Testis (tissue), 3 donors: ENCODE measurements around the gene DBNDD2. TPM values are rescaled to one million over a fixed set of nuclear protein-coding genes. Genes with fewer than 3 reads are reported as not detected.

Source experiments
- DNase-seq: peaks from one replicate; pipeline ENCODE4 v3.0.0-alpha.2; 2019
- H3K27ac ChIP-seq, 2 donors: fragments of 200-600 bp; sonication (generic); one replicate each; pipeline ENCODE4 v1.5.1; 2019
- H3K27me3 ChIP-seq: fragments of 200-600 bp; sonication (generic); one replicate; pipeline ENCODE4 v1.5.1; 2019
- H3K36me3 ChIP-seq: fragments of 200-600 bp; sonication (generic); one replicate; pipeline ENCODE4 v1.5.1; 2017; ENCODE audit warnings: low read depth; ENCODE audit errors: missing control alignments
- H3K4me1 ChIP-seq: fragments of 200-600 bp; sonication (generic); one replicate; pipeline ENCODE4 v1.5.1; 2019
- H3K4me3 ChIP-seq, 2 donors: fragments of 200-600 bp; sonication (generic); one replicate each; pipeline ENCODE4 v1.5.1; 2017 to 2019
- H3K9me3 ChIP-seq: fragments of 200-600 bp; sonication (generic); one replicate; pipeline ENCODE4 v1.5.1; 2017
- POLR2A ChIP-seq: fragments of 450-650 bp; IDR thresholded peaks from one replicate; pipeline ENCODE4 v1.6.1; 2017; ENCODE audit warnings: antibody characterized with exemption, mild to moderate bottlenecking, moderate library complexity
- WGBS, 2 donors: methylation state at CpG; one replicate each; pipeline ENCODE4 v1.1.5; 2018; 5-methylcytosine and 5-hydroxymethylcytosine counted together
- intact Hi-C: fragments of 100-400 bp; cut with DNase I; formaldehyde crosslinking; loops from one replicate; pipeline ENCODE4 v1.15.1; 2023; ENCODE audit warnings: low total_unique reads
- microRNA-seq, 2 donors: library from miRNA; unstranded; fragments of <30 nt; microRNA quantifications; one replicate each; pipeline ENCODE4, GENCODE V29; 2016; ENCODE audit warnings: borderline number of aligned reads in 2 of 2, borderline replicate concordance in 1 of 2
- polyA plus RNA-seq: library from polyadenylated mRNA; stranded (reverse); fragments of 350-450 nt; fragmentation: Illumina TruSeq; extraction: RNeasy Lipid Tissue Mini Kit (QIAGEN cat#74804); gene quantifications from one replicate; pipeline ENCODE4 v1.2.3, GENCODE V29; 2014; ENCODE audit warnings: low read depth, low replicate concordance; ENCODE audit not compliant: insufficient read depth
- small RNA-seq, 2 donors: library from RNA; depleted of rRNA; stranded (forward); fragments of <200 nt; gene quantifications; one replicate each; pipeline ENCODE3, GENCODE V24; 2016
- total RNA-seq, 2 donors: library from RNA; depleted of rRNA; stranded (reverse); fragments of >200 nt; gene quantifications; one replicate each; pipeline ENCODE4 v1.2.3, GENCODE V29; 2016
- TF ChIP-seq, protein P1 (sequence below), 3 experiments: fragments of 450-650 bp in 2 of 3; fragments of 200-600 bp in 1 of 3; sonication (generic) in 1 of 3; IDR thresholded peaks; one replicate each; pipeline ENCODE4 v1.5.1; 2016 to 2019; ENCODE audit warnings: antibody characterized with exemption in 3 of 3, mild to moderate bottlenecking in 2 of 3, moderate library complexity in 1 of 3

DBNDD2 gene
- total and polyA plus RNA-seq, 3 donors from 2014 or later = 7.9 to 39.3 (median 10.0) TPM

DNA sequence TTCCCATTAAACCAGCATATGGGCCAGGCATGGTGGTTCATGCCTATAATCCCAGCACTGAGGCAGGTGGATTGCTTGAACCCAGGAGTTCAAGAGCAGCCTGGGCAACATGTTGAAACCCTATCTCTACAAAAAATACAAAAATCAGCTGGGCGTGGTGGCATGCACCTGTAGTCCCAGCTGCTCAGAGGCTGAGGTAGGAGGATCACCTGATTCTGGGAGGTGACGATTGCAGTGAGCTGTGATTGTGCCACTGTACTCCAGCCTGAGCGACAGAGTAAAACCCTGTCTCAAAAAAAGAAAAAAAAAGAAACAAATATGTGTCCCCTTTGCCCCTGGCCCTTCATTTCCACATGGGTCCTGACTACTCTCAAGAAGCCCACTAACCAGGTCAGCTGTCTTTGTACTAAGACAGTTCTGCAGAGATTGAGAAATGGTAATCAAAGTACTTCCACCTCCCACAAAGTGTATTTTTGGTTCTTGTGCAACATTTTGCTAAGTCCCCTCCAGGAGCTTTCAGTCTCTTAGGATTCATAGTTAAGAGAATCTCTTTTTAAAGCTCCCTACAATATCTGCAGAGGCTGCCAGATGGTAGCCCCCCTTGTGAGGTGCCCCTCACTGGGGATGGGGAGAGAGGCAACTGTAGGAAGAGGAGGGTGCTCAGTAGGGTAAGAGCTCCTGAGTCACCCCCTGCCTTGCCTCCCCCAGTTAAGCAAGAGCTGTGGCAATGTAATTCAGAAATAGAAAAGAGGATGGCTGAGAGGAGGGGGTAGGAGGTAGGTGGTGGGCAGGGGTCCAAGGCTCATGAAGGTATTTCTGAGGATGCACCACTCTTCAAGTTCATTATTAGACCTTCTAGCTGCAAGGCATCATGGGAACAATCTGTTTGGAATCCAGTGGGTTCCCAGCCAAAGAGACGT, 44.9 kb downstream of the DBNDD2 start:
- intact Hi-C loops = no loop called here
- Histone ChIP-seq H3K27me3 (no peaks in the 10 kb centered on the region), H3K9me3 (no peaks in the 10 kb centered on the region), H3K4me1 (no peaks in the 10 kb centered on the region), H3K27ac (no peak overlapping the region), H3K36me3 (no peaks in the 10 kb centered on the region), H3K4me3 (no peak overlapping the region)
- DNase-seq = no peak
- 76 to 87% methylated on average over 4 of the region's 4 CpGs for WGBS, 2 donors
- TF ChIP-seq POLR2A = no peak
- TF ChIP-seq, protein P1, sequence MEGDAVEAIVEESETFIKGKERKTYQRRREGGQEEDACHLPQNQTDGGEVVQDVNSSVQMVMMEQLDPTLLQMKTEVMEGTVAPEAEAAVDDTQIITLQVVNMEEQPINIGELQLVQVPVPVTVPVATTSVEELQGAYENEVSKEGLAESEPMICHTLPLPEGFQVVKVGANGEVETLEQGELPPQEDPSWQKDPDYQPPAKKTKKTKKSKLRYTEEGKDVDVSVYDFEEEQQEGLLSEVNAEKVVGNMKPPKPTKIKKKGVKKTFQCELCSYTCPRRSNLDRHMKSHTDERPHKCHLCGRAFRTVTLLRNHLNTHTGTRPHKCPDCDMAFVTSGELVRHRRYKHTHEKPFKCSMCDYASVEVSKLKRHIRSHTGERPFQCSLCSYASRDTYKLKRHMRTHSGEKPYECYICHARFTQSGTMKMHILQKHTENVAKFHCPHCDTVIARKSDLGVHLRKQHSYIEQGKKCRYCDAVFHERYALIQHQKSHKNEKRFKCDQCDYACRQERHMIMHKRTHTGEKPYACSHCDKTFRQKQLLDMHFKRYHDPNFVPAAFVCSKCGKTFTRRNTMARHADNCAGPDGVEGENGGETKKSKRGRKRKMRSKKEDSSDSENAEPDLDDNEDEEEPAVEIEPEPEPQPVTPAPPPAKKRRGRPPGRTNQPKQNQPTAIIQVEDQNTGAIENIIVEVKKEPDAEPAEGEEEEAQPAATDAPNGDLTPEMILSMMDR (IDR thresholded peaks at IDR 0.05) = no peak

DNA sequence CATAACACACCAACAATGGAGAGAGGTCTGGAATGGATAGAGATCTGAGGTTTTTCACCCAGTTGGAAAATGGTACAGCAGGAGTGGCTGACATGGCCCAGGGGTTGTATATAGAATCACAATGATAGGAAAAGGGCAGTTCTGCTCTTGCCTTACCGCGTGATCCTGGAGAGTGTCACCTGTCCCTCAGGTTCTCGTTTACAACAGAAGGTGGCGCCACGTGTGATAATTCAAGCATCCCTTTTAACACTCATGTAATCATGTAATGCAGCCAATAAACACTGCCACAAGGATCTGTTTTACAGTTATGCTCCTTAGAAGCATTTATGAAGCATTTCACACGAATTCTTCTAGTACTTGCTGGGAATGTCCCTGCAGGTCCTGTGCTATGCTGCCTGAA, 48.5 kb downstream of the DBNDD2 start:
- Histone ChIP-seq H3K27me3 (no peaks in the 10 kb centered on the region), H3K36me3 (no peaks in the 10 kb centered on the region), H3K4me1 (no peaks in the 10 kb centered on the region), H3K9me3 (no peaks in the 10 kb centered on the region), H3K27ac (no peak overlapping the region), H3K4me3 (no peak overlapping the region)
- peak; percentile 69 for DNase-seq
- 40 to 46% methylated on average over 6 of the region's 6 CpGs for WGBS, 2 donors
- TF ChIP-seq, protein P1 (IDR thresholded peaks at IDR 0.05) = no peak
- no peak for TF ChIP-seq POLR2A
- intact Hi-C loops = no loop called here

DNA sequence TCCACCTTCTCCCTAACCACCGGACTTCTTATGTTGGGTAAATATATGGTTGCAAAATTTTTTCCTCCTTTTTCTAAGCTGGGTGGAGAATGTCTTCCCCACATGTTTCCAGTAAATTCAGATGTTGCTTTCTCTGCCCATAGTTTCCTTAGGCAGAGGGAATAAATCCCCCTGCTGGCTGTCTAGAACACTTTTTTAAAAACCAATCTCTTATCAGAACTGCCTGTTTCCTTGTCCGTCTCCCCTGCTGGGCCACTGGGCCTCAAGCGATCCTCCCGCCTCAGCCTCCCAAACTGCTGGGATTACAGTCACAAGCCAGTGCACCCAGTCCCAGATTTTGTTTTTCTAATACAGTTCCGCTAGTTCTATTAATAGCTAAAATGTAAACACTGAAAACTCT, 51.5 kb downstream of the DBNDD2 start:
- TF ChIP-seq, protein P1 (IDR thresholded peaks at IDR 0.05) = no peak
- TF ChIP-seq POLR2A = no peak
- no peaks in the 10 kb centered on the region for H3K27me3 ChIP-seq
- H3K4me3 ChIP-seq = no peak overlapping the region
- no peaks in the 10 kb centered on the region for H3K4me1 ChIP-seq
- H3K9me3 ChIP-seq = no peaks in the 10 kb centered on the region
- intact Hi-C loops = no loop called here
- no peak for DNase-seq
- H3K36me3 ChIP-seq = no peaks in the 10 kb centered on the region
- no peak overlapping the region for H3K27ac ChIP-seq
- WGBS, 2 donors = 70 to 73% methylated on average over 5 of the region's 5 CpGs

Small RNA genes within 50 kb of the gene (microRNA-seq; reads per million reads assigned to microRNA genes)
- 0 to 0.69 reads per million in 2 donors for gene MIR6812

Small RNA genes within 50 kb of the gene (small RNA-seq; reads per million reads assigned to genes)
- gene MIR6812 = 0 reads per million in 2 donors

Other genes starting within 250 kb of the DBNDD2 start
- 1 to 10 TPM in 1 of 2 donors, not detected in 1; 1.2 TPM for gene PI3, start 233.4 kb upstream of the DBNDD2 start, total RNA-seq
- 0.94 TPM for gene PI3, start 233.4 kb upstream of the DBNDD2 start, polyA plus RNA-seq
- gene SEMG1, start 201.3 kb upstream of the DBNDD2 start, total RNA-seq = not detected
- gene SEMG1, start 201.3 kb upstream of the DBNDD2 start, polyA plus RNA-seq = not detected
- gene SEMG2, start 186.9 kb upstream of the DBNDD2 start, total RNA-seq = not detected
- gene SEMG2, start 186.9 kb upstream of the DBNDD2 start, polyA plus RNA-seq = not detected
- gene SLPI, start 153.7 kb upstream of the DBNDD2 start, total RNA-seq = 1 to 10 TPM; 6.9 to 8.2 TPM
- gene SLPI, start 153.7 kb upstream of the DBNDD2 start, polyA plus RNA-seq = 104 TPM
- gene RBPJL, start 101.4 kb upstream of the DBNDD2 start, total RNA-seq = 1 to 10 TPM in 1 of 2 donors, under 1 TPM in 1; 0.43 to 1.1 TPM
- 0.26 TPM for gene RBPJL, start 101.4 kb upstream of the DBNDD2 start, polyA plus RNA-seq
- 1 to 10 TPM; 2.8 to 3.5 TPM for gene MATN4, start 100.0 kb upstream of the DBNDD2 start, total RNA-seq
- 1.1 TPM for gene MATN4, start 100.0 kb upstream of the DBNDD2 start, polyA plus RNA-seq
- gene SDC4, start 59.9 kb upstream of the DBNDD2 start, total RNA-seq = 100 to 1,000 TPM; 191 to 234 TPM
- gene SDC4, start 59.9 kb upstream of the DBNDD2 start, polyA plus RNA-seq = 124 TPM
- 10 to 100 TPM; 33.1 to 34.6 TPM for gene SYS1, start 45.1 kb upstream of the DBNDD2 start, total RNA-seq
- gene SYS1, start 45.1 kb upstream of the DBNDD2 start, polyA plus RNA-seq = 20.0 TPM
- gene TP53TG5, start 30.0 kb upstream of the DBNDD2 start, total RNA-seq = 10 to 100 TPM in 1 of 2 donors, 1 to 10 TPM in 1; 6.4 to 12.3 TPM
- gene TP53TG5, start 30.0 kb upstream of the DBNDD2 start, polyA plus RNA-seq = 28.2 TPM
- gene PIGT, start 7.9 kb downstream of the DBNDD2 start, total RNA-seq = 100 to 1,000 TPM; 115 to 140 TPM
- gene PIGT, start 7.9 kb downstream of the DBNDD2 start, polyA plus RNA-seq = 137 TPM
- gene WFDC2, start 61.5 kb downstream of the DBNDD2 start, total RNA-seq = 10 to 100 TPM in 1 of 2 donors, 1 to 10 TPM in 1; 6.1 to 32.0 TPM
- 37.6 TPM for gene WFDC2, start 61.5 kb downstream of the DBNDD2 start, polyA plus RNA-seq
- gene SPINT3, start 107.3 kb downstream of the DBNDD2 start, total RNA-seq = not detected
- gene SPINT3, start 107.3 kb downstream of the DBNDD2 start, polyA plus RNA-seq = not detected
- 10 to 100 TPM; 75.6 to 83.3 TPM for gene WFDC6, start 131.2 kb downstream of the DBNDD2 start, total RNA-seq
- 24.9 TPM for gene WFDC6, start 131.2 kb downstream of the DBNDD2 start, polyA plus RNA-seq
- 100 to 1,000 TPM; 185 to 222 TPM for gene EPPIN, start 139.1 kb downstream of the DBNDD2 start, total RNA-seq
- 251 TPM for gene EPPIN, start 139.1 kb downstream of the DBNDD2 start, polyA plus RNA-seq
- gene WFDC8, start 171.0 kb downstream of the DBNDD2 start, total RNA-seq = not detected
- not detected for gene WFDC8, start 171.0 kb downstream of the DBNDD2 start, polyA plus RNA-seq
- gene WFDC10A, start 221.4 kb downstream of the DBNDD2 start, total RNA-seq = not detected
- gene WFDC10A, start 221.4 kb downstream of the DBNDD2 start, polyA plus RNA-seq = not detected
- gene WFDC9, start 223.0 kb downstream of the DBNDD2 start, total RNA-seq = not detected
- gene WFDC9, start 223.0 kb downstream of the DBNDD2 start, polyA plus RNA-seq = not detected